Aorta (tissue), 5 donors: ENCODE results near the gene SLC51A. TPM values are rescaled to one million over a fixed set of nuclear protein-coding genes. Genes with fewer than 3 reads are reported as not detected.

ENCODE experiments used
- ATAC-seq: fragments of 200-7000 bp; cut with Tn5 transposase; one replicate; pipeline ENCODE4 v1.9.1; 2022; ENCODE audit warnings: moderate library complexity; ENCODE audit not compliant: low FRiP score
- DNase-seq, 2 donors: peaks; one replicate each; pipeline ENCODE4 v3.0.0-alpha.2; 2020
- H3K27ac ChIP-seq, 2 donors: one replicate each; pipeline ENCODE4 v1.5.1; 2013; ENCODE audit warnings: low read length in 2 of 2, mild to moderate bottlenecking in 2 of 2, moderate library complexity in 2 of 2, control low read depth in 1 of 2, inconsistent platforms in 1 of 2, low read depth in 1 of 2
- H3K27me3 ChIP-seq, 2 donors: one replicate each; pipeline ENCODE4 v1.6.1; 2013; ENCODE audit warnings: control low read depth in 1 of 2, low read length in 1 of 2, mild to moderate bottlenecking in 1 of 2, moderate library complexity in 1 of 2; ENCODE audit not compliant: insufficient read depth in 2 of 2, control insufficient read depth in 1 of 2
- H3K36me3 ChIP-seq, 2 donors: one replicate each; pipeline ENCODE4 v1.6.1; 2013; ENCODE audit warnings: control low read depth in 1 of 2, low read length in 1 of 2, mild to moderate bottlenecking in 1 of 2; ENCODE audit not compliant: insufficient read depth in 2 of 2, control insufficient read depth in 1 of 2
- H3K4me1 ChIP-seq, 2 donors: one replicate each; pipeline ENCODE4 v1.6.1; 2013; ENCODE audit warnings: low read length in 2 of 2, control low read depth in 1 of 2, mild to moderate bottlenecking in 1 of 2, moderate library complexity in 1 of 2; ENCODE audit not compliant: insufficient read depth in 2 of 2, control insufficient read depth in 1 of 2
- H3K4me3 ChIP-seq, 2 donors: one replicate each; pipeline ENCODE4 v1.5.1; 2013; ENCODE audit warnings: low read length in 2 of 2, control low read depth in 1 of 2, mild to moderate bottlenecking in 1 of 2
- H3K9me3 ChIP-seq: one replicate; pipeline ENCODE4 v1.6.1; 2013; ENCODE audit warnings: mild to moderate bottlenecking, low read length; ENCODE audit not compliant: control insufficient read depth
- WGBS, 2 donors: extraction: QIAGEN DNeasy Blood & Tissue Kit; methylation state at CpG; one replicate each; pipeline ENCODE4 v1.1.7; 2013; 5-methylcytosine and 5-hydroxymethylcytosine counted together
- intact Hi-C, 2 donors: fragments of 100-400 bp; cut with DNase I; formaldehyde crosslinking; loops; one replicate each; pipeline versions ENCODE4 v1.14.2 to v1.15.0; 2022
- polyA plus RNA-seq, 2 donors: library from polyadenylated mRNA; stranded (reverse); fragments of 200-250 nt; gene quantifications; one replicate each; pipeline ENCODE4 v1.2.3, GENCODE V29; 2013
- total RNA-seq, 2 donors: library from RNA; stranded (reverse); fragmentation: NEBNext Ultra II Directional; extraction: Animal tissue kit (Norgen Biotek cat#: 25700); gene quantifications; one replicate each; pipeline ENCODE4 v1.2.1, GENCODE V29; 2021
- donor health status: healthy with polysubstance abuse.
- donor health status: Bipolar disorder and iron deficiency.
- donor health status: DM: no; HTN: no; CAD: no.
- donor health status: DM: no; HTN: no; CAD: no.
- donor health status: DM: yes; HTN: yes; CAD: no.

SLC51A gene
- total and polyA plus RNA-seq, 4 donors = 0.49 to 10.6 TPM; not detected in 2

DNA sequence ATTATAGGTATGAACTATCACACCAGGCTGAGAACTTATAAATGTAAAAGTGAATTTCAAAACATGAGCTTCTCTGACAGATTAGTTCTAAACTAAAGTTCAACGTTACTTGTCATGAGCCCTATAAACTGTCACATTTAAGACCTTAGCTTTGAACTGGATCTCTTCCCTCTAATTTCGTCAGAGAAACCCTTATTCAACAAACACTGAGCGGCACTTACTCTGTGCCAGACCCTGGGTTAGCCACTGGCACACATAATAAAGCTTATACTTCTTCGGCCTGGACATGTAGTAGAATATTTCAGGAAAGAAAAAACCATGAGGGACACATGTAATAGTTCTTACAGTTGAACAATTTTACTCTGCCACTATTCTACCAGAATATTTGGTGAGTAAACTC lies 65.6 kb downstream of the SLC51A start:
- Histone ChIP-seq H3K4me3 (no peak overlapping the region), H3K36me3 (no peaks in the 10 kb centered on the region), H3K27me3 (no peaks in the 10 kb centered on the region), H3K27ac (no peak overlapping the region), H3K4me1 (peaks cover 2 to 8% of the 10 kb centered on the region in 2 donors), H3K9me3 (no peaks in the 10 kb centered on the region)
- 64 to 71% methylated on average over 4 of the region's 4 CpGs for WGBS, 2 donors
- ATAC-seq (no peak), DNase-seq (no peak)
- intact Hi-C loops = no loop called here

Other genes starting within 250 kb of the SLC51A start
- gene TFRC, start 134.4 kb upstream of the SLC51A start, total RNA-seq = 100 to 1,000 TPM in 1 of 2 donors, 10 to 100 TPM in 1; 81.8 to 141 TPM
- 10 to 100 TPM; 19.5 to 23.7 TPM for gene TFRC, start 134.4 kb upstream of the SLC51A start, polyA plus RNA-seq
- gene ZDHHC19, start 5.1 kb upstream of the SLC51A start, total RNA-seq = under 1 TPM; 0.72 to 0.97 TPM
- not detected for gene ZDHHC19, start 5.1 kb upstream of the SLC51A start, polyA plus RNA-seq
- gene PCYT1A, start 71.2 kb downstream of the SLC51A start, total RNA-seq = 10 to 100 TPM; 63.5 to 65.0 TPM
- 10 to 100 TPM; 26.7 to 28.5 TPM for gene PCYT1A, start 71.2 kb downstream of the SLC51A start, polyA plus RNA-seq
- 1 to 10 TPM; 4.7 to 5.3 TPM for gene DYNLT2B, start 101.7 kb downstream of the SLC51A start, total RNA-seq
- gene DYNLT2B, start 101.7 kb downstream of the SLC51A start, polyA plus RNA-seq = 10 to 100 TPM; 10.4 to 14.7 TPM
- 1 to 10 TPM in 1 of 2 donors, under 1 TPM in 1; 0.75 to 1.2 TPM for gene TM4SF19, start 121.9 kb downstream of the SLC51A start, total RNA-seq
- under 1 TPM in 1 of 2 donors, not detected in 1; 0.88 TPM for gene TM4SF19, start 121.9 kb downstream of the SLC51A start, polyA plus RNA-seq
- 10 to 100 TPM; 40.4 to 57.1 TPM for gene UBXN7, start 215.9 kb downstream of the SLC51A start, total RNA-seq
- gene UBXN7, start 215.9 kb downstream of the SLC51A start, polyA plus RNA-seq = 1 to 10 TPM; 7.7 to 9.4 TPM